HG02938 (cell line): ENCODE results near the gene ACAD11.
A peak's percentile ranks its signal among the peaks of the same experiment; 100 is the strongest.

ENCODE experiments used
- ATAC-seq: cut with Tn5 transposase; IDR thresholded peaks from one replicate; pipeline ENCODE4 v1.9.1; 2021; ENCODE audit warnings: mild to moderate bottlenecking, moderate library complexity; ENCODE audit not compliant: unreplicated experiment

Gene ACAD11

GRCh38 chr3:132659365-132660051 is at the start of gene ACAD11:
Gene ACAD11 (minus strand): TSS chr3:132659809. CDS start chr3:132659751, 58 bp downstream.
- peak; percentile 50 for ATAC-seq

- no peak for ATAC-seq
These were observed 44.1 kb upstream of the ACAD11 start for GRCh38 chr3:132703733-132704132.

- ATAC-seq, result no peak
These were observed 35.8 kb upstream of the ACAD11 start for GRCh38 chr3:132695422-132695821.

- ATAC-seq, result no peak
These were observed 35.4 kb upstream of the ACAD11 start for GRCh38 chr3:132694991-132695390.

- ATAC-seq, result no peak
These were observed 30.4 kb upstream of the ACAD11 start for GRCh38 chr3:132690040-132690439.

GRCh38 chr3:132682201-132682600 is 22.6 kb upstream of the ACAD11 start:
- ATAC-seq, result no peak

GRCh38 chr3:132681421-132681820 is 21.8 kb upstream of the ACAD11 start:
- ATAC-seq, result no peak

- ATAC-seq, result no peak
These were observed 20.3 kb upstream of the ACAD11 start for GRCh38 chr3:132679911-132680310.

GRCh38 chr3:132675408-132675807 is 15.8 kb upstream of the ACAD11 start:
- no peak for ATAC-seq

GRCh38 chr3:132669256-132669777 is 9.7 kb upstream of the ACAD11 start:
- no peak for ATAC-seq

- ATAC-seq, result no peak
These were observed 5.7 kb upstream of the ACAD11 start for GRCh38 chr3:132665230-132665745.

GRCh38 chr3:132662212-132662611 is 2.6 kb upstream of the ACAD11 start:
- no peak for ATAC-seq

GRCh38 chr3:132661101-132661500 is 1.5 kb upstream of the ACAD11 start:
- no peak for ATAC-seq

GRCh38 chr3:132660811-132661070 is 1.1 kb upstream of the ACAD11 start:
- ATAC-seq, result peak; percentile 3

- peak; percentile 73 for ATAC-seq
These were observed 622 bp upstream of the ACAD11 start, which contains the start of gene UBA5 for GRCh38 chr3:132660052-132660810. Gene UBA5 (plus strand): TSS chr3:132660329. CDS start chr3:132660538, 209 bp downstream.

- no peak for ATAC-seq
These were observed 627 bp downstream of the ACAD11 start for GRCh38 chr3:132659000-132659364.

GRCh38 chr3:132657869-132658747 is 1.5 kb downstream of the ACAD11 start:
- no peak for ATAC-seq

- ATAC-seq, result no peak
These were observed 4.1 kb downstream of the ACAD11 start for GRCh38 chr3:132655471-132655870.

- ATAC-seq, result no peak
These were observed 4.9 kb downstream of the ACAD11 start for GRCh38 chr3:132654721-132655120.

GRCh38 chr3:132654190-132654589 is 5.4 kb downstream of the ACAD11 start:
- no peak for ATAC-seq

- no peak for ATAC-seq
These were observed 6.9 kb downstream of the ACAD11 start for GRCh38 chr3:132652640-132653270.
